Ovary (tissue), 3 donors: ENCODE results near the gene TGDS.

Experiments
- CTCF ChIP-seq, 3 donors: fragments of 450-650 bp in 2 of 3; fragments of 200-600 bp in 1 of 3; IDR thresholded peaks; one replicate each; pipeline versions ENCODE4 v1.5.1 to v1.8.0; 2016 to 2022; ENCODE audit warnings: antibody characterized with exemption in 3 of 3, mild to moderate bottlenecking in 1 of 3
- EP300 ChIP-seq: sonication (generic); formaldehyde crosslinking; IDR thresholded peaks from one replicate; pipeline ENCODE4 v1.6.1; 2017; ENCODE audit warnings: antibody characterized with exemption
- POLR2A ChIP-seq: fragments of 450-650 bp; IDR thresholded peaks from one replicate; pipeline ENCODE4 v1.6.1; 2017; ENCODE audit warnings: antibody characterized with exemption, mild to moderate bottlenecking, moderate library complexity
- donor health status: DM: no; HTN: no; CAD: no.

- TF ChIP-seq CTCF (IDR thresholded peaks at IDR 0.05) (no peak), POLR2A (no peak), EP300 (no peak)
Measured at GRCh38 chr13:94553766-94554165, 42.2 kb downstream of the TGDS start.
